Activated CD8-positive, alpha-beta T cell treated with anti-CD3 and anti-CD28 coated beads for 36 hours (primary cell): ENCODE results near the gene PPP1R3C. TPM values are rescaled to one million over a fixed set of nuclear protein-coding genes. Genes with fewer than 3 reads are reported as not detected.

Experiments used
- ATAC-seq: fragments of 200-7000 bp; cut with Tn5 transposase; one replicate; pipeline ENCODE4 v1.10.0; 2021; ENCODE audit warnings: mild to moderate bottlenecking, moderate library complexity
- CTCF ChIA-PET: fragments of 350-600 bp; sonication (Branson Sonifier 250); formaldehyde crosslinking; loops from one replicate; lab custom pipeline; 2021; ENCODE audit warnings: antibody characterized with exemption; lab: Charles Lee
- POLR2A ChIA-PET: fragments of 350-600 bp; sonication (Branson Sonifier 250); formaldehyde crosslinking; loops from one replicate; lab custom pipeline; 2021; ENCODE audit warnings: antibody characterized with exemption; lab: Charles Lee
- DNase-seq: peaks from one replicate; pipeline ENCODE4 v3.0.0-alpha.2; 2020
- H3K27ac Mint-ChIP-seq: one replicate; pipeline ENCODE4 v1.8.0; 2021; ENCODE audit warnings: mild to moderate bottlenecking, mixed read lengths
- H3K27me3 Mint-ChIP-seq: one replicate; pipeline ENCODE4 v1.8.0; 2021; ENCODE audit warnings: mixed read lengths
- H3K36me3 Mint-ChIP-seq: one replicate; pipeline ENCODE4 v1.8.0; 2021; ENCODE audit warnings: low read depth, mixed read lengths
- H3K4me1 Mint-ChIP-seq: one replicate; pipeline ENCODE4 v1.8.0; 2021; ENCODE audit warnings: low read depth, mixed read lengths
- H3K4me3 Mint-ChIP-seq: one replicate; pipeline ENCODE4 v1.8.0; 2021; ENCODE audit warnings: mild to moderate bottlenecking, moderate library complexity, mixed read lengths
- H3K9me3 Mint-ChIP-seq: one replicate; pipeline ENCODE4 v1.8.0; 2021; ENCODE audit warnings: mixed read lengths
- CTCF ChIP-seq: fragments of 200-600 bp; IDR thresholded peaks from one replicate; pipeline ENCODE4 v1.8.0; 2022; ENCODE audit warnings: antibody characterized with exemption, mild to moderate bottlenecking
- intact Hi-C: fragments of 100-400 bp; cut with micrococcal nuclease; formaldehyde crosslinking; loops from one replicate; pipeline ENCODE4 v1.10.0; 2022
- total RNA-seq, 2 experiments: library from RNA; stranded (reverse); gene quantifications; one replicate each; pipeline ENCODE4 v1.2.3, GENCODE V29; 2021

The PPP1R3C gene
- total RNA-seq, 2 experiments from 2014 or later, result 0.94 to 0.99 TPM

GRCh38 chr10:91677911-91678310 lies 45.0 kb upstream of the PPP1R3C start:
- H3K36me3 Mint-ChIP-seq, result no peaks in the 10 kb centered on the region
- no peaks in the 10 kb centered on the region for H3K4me1 Mint-ChIP-seq
- no peaks in the 10 kb centered on the region for H3K27me3 Mint-ChIP-seq
- ATAC-seq (no peak), DNase-seq (no peak)
- H3K27ac Mint-ChIP-seq, result no peak overlapping the region
- no peak overlapping the region for H3K4me3 Mint-ChIP-seq
- intact Hi-C loops, result no loop called here
- no peaks in the 10 kb centered on the region for H3K9me3 Mint-ChIP-seq
- ChIA-PET CTCF (no interaction called here), POLR2A (no interaction called here)
- TF ChIP-seq CTCF, result no peak

- TF ChIP-seq CTCF, result no peak
- Mint-ChIP-seq H3K27me3 (peaks cover 3% of the 10 kb centered on the region), H3K4me3 (no peak overlapping the region), H3K36me3 (no peaks in the 10 kb centered on the region), H3K27ac (no peak overlapping the region), H3K4me1 (peaks cover 2% of the 10 kb centered on the region), H3K9me3 (no peaks in the 10 kb centered on the region)
- ChIA-PET CTCF (no interaction called here), POLR2A (no interaction called here)
- ATAC-seq, result no peak
- intact Hi-C loops, result no loop called here
- no peak for DNase-seq
Observed at GRCh38 chr10:91672021-91672608, 39.2 kb upstream of the PPP1R3C start.

GRCh38 chr10:91668913-91669312 lies 36.0 kb upstream of the PPP1R3C start:
- peaks cover 2% of the 10 kb centered on the region for H3K4me1 Mint-ChIP-seq
- H3K27me3 Mint-ChIP-seq, result peaks cover 5% of the 10 kb centered on the region
- H3K4me3 Mint-ChIP-seq, result no peak overlapping the region
- no peaks in the 10 kb centered on the region for H3K36me3 Mint-ChIP-seq
- TF ChIP-seq CTCF, result no peak
- ATAC-seq (no peak), DNase-seq (no peak)
- ChIA-PET POLR2A (no interaction called here), CTCF (no interaction called here)
- no peak overlapping the region for H3K27ac Mint-ChIP-seq
- intact Hi-C loops, result no loop called here
- H3K9me3 Mint-ChIP-seq, result no peaks in the 10 kb centered on the region

- H3K9me3 Mint-ChIP-seq, result no peaks in the 10 kb centered on the region
- H3K27ac Mint-ChIP-seq, result no peak overlapping the region
- ChIA-PET POLR2A (no interaction called here), CTCF (no interaction called here)
- H3K4me1 Mint-ChIP-seq, result no peaks in the 10 kb centered on the region
- DNase-seq (peak; percentile 3), ATAC-seq (no peak)
- intact Hi-C loops, result no loop called here
- peaks cover 11% of the 10 kb centered on the region for H3K27me3 Mint-ChIP-seq
- no peaks in the 10 kb centered on the region for H3K36me3 Mint-ChIP-seq
- H3K4me3 Mint-ChIP-seq, result no peak overlapping the region
- no peak for TF ChIP-seq CTCF
Observed at GRCh38 chr10:91665842-91666241, 33.0 kb upstream of the PPP1R3C start.

- DNase-seq (no peak), ATAC-seq (no peak)
- intact Hi-C loops, result no loop called here
- ChIA-PET POLR2A (interaction anchor here (1.0 kb wide), 1 partner anchor 118 kb away, joined by 3 read pairs; no protein-coding TSS in a partner anchor), CTCF (no interaction called here)
- TF ChIP-seq CTCF, result no peak
- no peaks in the 10 kb centered on the region for H3K9me3 Mint-ChIP-seq
- no peak overlapping the region for H3K27ac Mint-ChIP-seq
- peaks cover 13% of the 10 kb centered on the region for H3K27me3 Mint-ChIP-seq
- H3K36me3 Mint-ChIP-seq, result no peaks in the 10 kb centered on the region
- no peaks in the 10 kb centered on the region for H3K4me1 Mint-ChIP-seq
- no peak overlapping the region for H3K4me3 Mint-ChIP-seq
Observed at GRCh38 chr10:91664426-91664825, 31.6 kb upstream of the PPP1R3C start.
